Uterus (tissue), 2 donors: ENCODE measurements around the gene CYP1A2.
"Not testable (repeated sequence)": the region's sequence is repeated elsewhere in the genome, so short reads cannot be mapped to it uniquely, and the experiment has no call there.

Experiments
- CTCF ChIP-seq, 4 experiments: fragments of 200-600 bp in 2 of 4; fragments of 450-650 bp in 2 of 4; sonication (generic) in 2 of 4; IDR thresholded peaks; one replicate each; pipeline ENCODE4 v1.5.1; 2016 to 2019; ENCODE audit warnings: antibody characterized with exemption in 4 of 4, mild to moderate bottlenecking in 2 of 4, moderate library complexity in 1 of 4
- POLR2A ChIP-seq, 2 donors: fragments of 450-650 bp; IDR thresholded peaks; one replicate each; pipeline ENCODE4 v1.6.1; 2016; ENCODE audit warnings: antibody characterized with exemption in 2 of 2, mild to moderate bottlenecking in 1 of 2, moderate library complexity in 1 of 2

- TF ChIP-seq CTCF, POLR2A (IDR thresholded peaks at IDR 0.05): not testable (repeated sequence)
These were observed 10.4 kb upstream of the CYP1A2 start for GRCh38 chr15:74738239-74738638.
